GM12891 (cell line): ENCODE data around the gene PTPRD.

ENCODE experiments used
- PAX5 ChIP-seq: IDR thresholded peaks from 2 replicates; pipeline ENCODE4 v1.6.1; 2011; ENCODE audit warnings: low read length, moderate library complexity, mild to moderate bottlenecking; ENCODE audit not compliant: insufficient read depth, severe bottlenecking
- POLR2A ChIP-seq: IDR thresholded peaks from 2 replicates; pipeline ENCODE4 v1.6.1; 2011; ENCODE audit warnings: low read depth, low read length, control low read depth
- POLR2AphosphoS5 ChIP-seq: IDR thresholded peaks from 2 replicates; pipeline ENCODE4 v1.6.1; 2011; ENCODE audit warnings: low read depth, low read length, control low read depth
- POU2F2 ChIP-seq: IDR thresholded peaks from 2 replicates; pipeline ENCODE4 v1.6.1; 2011; ENCODE audit warnings: low read depth, mild to moderate bottlenecking, control low read depth, low read length, moderate library complexity
- TAF1 ChIP-seq: IDR thresholded peaks from 2 replicates; pipeline ENCODE4 v1.6.1; 2011; ENCODE audit warnings: low read depth, low read length, control low read depth

GRCh38 chr9:8611153-8611552, 2001.6 kb downstream of the PTPRD start:
- TF ChIP-seq POLR2AphosphoS5 (no peak), PAX5 (no peak), POLR2A (no peak), TAF1 (no peak), POU2F2 (no peak)
